H9 (cell line): ENCODE data around the gene FAM221B. TPM values are rescaled to one million over a fixed set of nuclear protein-coding genes. Genes with fewer than 3 reads are reported as not detected.

ENCODE experiments used
- DNase-seq: peaks from one replicate; pipeline ENCODE4 v3.0.0-alpha.2; 2017
- H2AFZ ChIP-seq: one replicate; pipeline ENCODE4 v1.6.1; 2013; ENCODE audit warnings: mild to moderate bottlenecking, low read length, control low read depth, moderate library complexity
- H2AK5ac ChIP-seq: 2 replicates; pipeline ENCODE4 v1.6.1; 2013; ENCODE audit warnings: low read length, control low read depth, mixed read lengths; ENCODE audit not compliant: insufficient read length
- H2BK120ac ChIP-seq: one replicate; pipeline ENCODE4 v1.6.1; 2013; ENCODE audit warnings: low read depth, mild to moderate bottlenecking, low read length, control low read depth, inconsistent platforms; ENCODE audit not compliant: poor library complexity, severe bottlenecking
- H2BK12ac ChIP-seq: 2 replicates; pipeline ENCODE4 v1.6.1; 2013; ENCODE audit warnings: low read length, control low read depth, mixed read lengths, low read depth; ENCODE audit not compliant: insufficient read length
- H2BK15ac ChIP-seq: 2 replicates; pipeline ENCODE4 v1.6.1; 2013; ENCODE audit warnings: low read depth, low read length, control low read depth
- H2BK20ac ChIP-seq: one replicate; pipeline ENCODE4 v1.6.1; 2013; ENCODE audit warnings: low read depth, mild to moderate bottlenecking, low read length, control low read depth, inconsistent platforms; ENCODE audit not compliant: poor library complexity, severe bottlenecking
- H2BK5ac ChIP-seq: 2 replicates; pipeline ENCODE4 v1.6.1; 2013; ENCODE audit warnings: low read length, control low read depth, mixed read lengths; ENCODE audit not compliant: insufficient read length
- H3K14ac ChIP-seq: 2 replicates; pipeline ENCODE4 v1.6.1; 2013; ENCODE audit warnings: low read length, control low read depth; ENCODE audit not compliant: insufficient read depth
- H3K18ac ChIP-seq: 2 replicates; pipeline ENCODE4 v1.6.1; 2013; ENCODE audit warnings: low read depth, mild to moderate bottlenecking, mixed read lengths, low read length, control low read depth; ENCODE audit not compliant: insufficient read length
- H3K23ac ChIP-seq: 2 replicates; pipeline ENCODE4 v1.6.1; 2013; ENCODE audit warnings: low read length, control low read depth, mixed read lengths, low read depth; ENCODE audit not compliant: insufficient read length
- H3K23me2 ChIP-seq: 2 replicates; pipeline ENCODE4 v1.6.1; 2013; ENCODE audit warnings: low read depth, mild to moderate bottlenecking, mixed read lengths, low read length, control low read depth; ENCODE audit not compliant: insufficient read length, poor library complexity, severe bottlenecking
- H3K27ac ChIP-seq: 2 replicates; pipeline ENCODE4 v1.5.1; 2013; ENCODE audit warnings: low read length, control low read depth, mixed read lengths, low read depth; ENCODE audit not compliant: insufficient read length
- H3K27me3 ChIP-seq: 2 replicates; pipeline ENCODE4 v1.6.1; 2013; ENCODE audit warnings: low read length, control low read depth, inconsistent platforms; ENCODE audit not compliant: insufficient read depth
- H3K4ac ChIP-seq: 2 replicates; pipeline ENCODE4 v1.6.1; 2013; ENCODE audit warnings: low read depth, mild to moderate bottlenecking, control low read depth, inconsistent platforms, low read length, moderate library complexity
- H3K4me1 ChIP-seq: 2 replicates; pipeline ENCODE4 v1.6.1; 2013; ENCODE audit warnings: low read length, control low read depth, inconsistent platforms; ENCODE audit not compliant: insufficient read depth
- H3K4me2 ChIP-seq: 2 replicates; pipeline ENCODE4 v1.6.1; 2013; ENCODE audit warnings: low read length, control low read depth, mixed read lengths; ENCODE audit not compliant: insufficient read length, insufficient read depth
- H3K56ac ChIP-seq: 2 replicates; pipeline ENCODE4 v1.6.1; 2013; ENCODE audit warnings: low read depth, mild to moderate bottlenecking, mixed read lengths, low read length, control low read depth; ENCODE audit not compliant: insufficient read length
- H3K79me1 ChIP-seq: 2 replicates; pipeline ENCODE4 v1.6.1; 2013; ENCODE audit warnings: low read depth, mild to moderate bottlenecking, moderate library complexity, low read length, control low read depth, inconsistent platforms; ENCODE audit not compliant: insufficient read depth, poor library complexity, severe bottlenecking
- H3K79me2 ChIP-seq: 2 replicates; pipeline ENCODE4 v1.6.1; 2013; ENCODE audit warnings: low read length, control low read depth, inconsistent platforms; ENCODE audit not compliant: insufficient read depth
- H3K9ac ChIP-seq: 2 replicates; pipeline ENCODE4 v1.6.1; 2013; ENCODE audit warnings: low read length, control low read depth, mixed read lengths; ENCODE audit not compliant: insufficient read length; ENCODE audit errors: extremely low read depth
- H3K9me3 ChIP-seq: one replicate; pipeline ENCODE4 v1.6.1; 2013; ENCODE audit warnings: low read depth, low read length, inconsistent platforms; ENCODE audit not compliant: control insufficient read depth
- H3T11ph ChIP-seq: one replicate; pipeline ENCODE4 v1.6.1; 2013; ENCODE audit warnings: mild to moderate bottlenecking, low read length, control low read depth, inconsistent platforms
- H4K20me1 ChIP-seq: one replicate; pipeline ENCODE4 v1.6.1; 2013; ENCODE audit not compliant: control insufficient read depth, insufficient read length, insufficient read depth
- H4K5ac ChIP-seq: 2 replicates; pipeline ENCODE4 v1.6.1; 2013; ENCODE audit warnings: low read depth, mild to moderate bottlenecking, mixed read lengths, low read length, control low read depth; ENCODE audit not compliant: insufficient read length
- H4K8ac ChIP-seq: replicated peaks from 2 replicates; pipeline ENCODE4 v1.6.1; 2013; ENCODE audit warnings: low read length, control low read depth, mixed read lengths, low read depth; ENCODE audit not compliant: insufficient read length
- H4K91ac ChIP-seq: 2 replicates; pipeline ENCODE4 v1.6.1; 2013; ENCODE audit warnings: low read depth, mild to moderate bottlenecking, moderate library complexity, mixed read lengths, low read length, control low read depth; ENCODE audit not compliant: insufficient read length
- H3K27ac Mint-ChIP-seq, 3 experiments: 2 replicates in 2 of 3; 3 replicates in 1 of 3; pipeline ENCODE4 v1.8.0; 2020 to 2021; ENCODE audit warnings: mixed read lengths in 3 of 3, mild to moderate bottlenecking in 1 of 3, moderate library complexity in 1 of 3
- H3K27me3 Mint-ChIP-seq: 2 replicates; pipeline ENCODE4 v1.8.0; 2021; ENCODE audit warnings: low read depth, mild to moderate bottlenecking, moderate library complexity, mixed read lengths
- H3K36me3 Mint-ChIP-seq, 3 experiments: 2 replicates in 2 of 3; 3 replicates in 1 of 3; pipeline ENCODE4 v1.8.0; 2020 to 2021; ENCODE audit warnings: low read depth in 3 of 3, mixed read lengths in 3 of 3; ENCODE audit not compliant: insufficient read depth in 1 of 3
- H3K4me1 Mint-ChIP-seq, 2 experiments: 2 replicates each; pipeline ENCODE4 v1.8.0; 2020; ENCODE audit warnings: mixed read lengths in 2 of 2
- H3K4me3 Mint-ChIP-seq, 2 experiments: 2 replicates in 1 of 2; 3 replicates in 1 of 2; pipeline ENCODE4 v1.8.0; 2020 to 2021; ENCODE audit warnings: mild to moderate bottlenecking in 2 of 2, mixed read lengths in 2 of 2, moderate library complexity in 1 of 2
- H3K9me3 Mint-ChIP-seq, 2 experiments: 2 replicates in 1 of 2; 3 replicates in 1 of 2; pipeline ENCODE4 v1.8.0; 2020; ENCODE audit warnings: mild to moderate bottlenecking in 2 of 2, mixed read lengths in 2 of 2, moderate library complexity in 1 of 2
- total RNA-seq: library from RNA; stranded (reverse); gene quantifications from 2 replicates; pipeline ENCODE4 v1.2.1, GENCODE V29; 2021
- TF ChIP-seq, protein P1 (sequence below): fragments of 200-600 bp; sonication (generic); conservative IDR thresholded peaks from 3 replicates; pipeline ENCODE4 v1.8.0; 2021; ENCODE audit warnings: antibody characterized with exemption, mild to moderate bottlenecking

Gene FAM221B
- total RNA-seq, 1 experiment from 2014 or later, result not detected

DNA sequence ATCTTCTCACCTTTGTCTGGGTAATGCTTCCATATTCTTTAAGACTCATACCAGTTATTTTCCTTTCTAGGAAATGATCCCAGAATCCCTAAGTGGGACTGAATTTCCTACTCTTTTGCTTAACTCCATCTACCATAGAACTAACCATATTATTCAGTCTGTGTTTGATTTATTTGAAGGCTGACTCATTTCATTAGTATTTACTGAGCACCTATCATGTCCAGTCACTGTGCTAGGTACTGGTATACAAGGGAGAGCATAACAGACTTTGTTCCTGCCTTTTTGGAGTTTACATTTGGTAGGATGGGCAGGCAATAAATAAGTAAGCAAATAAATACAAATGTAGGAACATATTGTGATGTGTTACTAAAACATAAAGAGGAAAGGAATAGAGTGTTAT is 32.8 kb downstream of the FAM221B start:
- no peak overlapping the region for H3K14ac ChIP-seq
- no peak overlapping the region for H2BK120ac ChIP-seq
- H3K4me1 Mint-ChIP-seq, result peaks cover 4 to 8% of the 10 kb centered on the region in 2 experiments
- no peak overlapping the region for H2BK20ac ChIP-seq
- no peak overlapping the region for H4K5ac ChIP-seq
- H3K9me3 ChIP-seq, result no peaks in the 10 kb centered on the region
- H3T11ph ChIP-seq, result no peak overlapping the region
- TF ChIP-seq, protein P1, sequence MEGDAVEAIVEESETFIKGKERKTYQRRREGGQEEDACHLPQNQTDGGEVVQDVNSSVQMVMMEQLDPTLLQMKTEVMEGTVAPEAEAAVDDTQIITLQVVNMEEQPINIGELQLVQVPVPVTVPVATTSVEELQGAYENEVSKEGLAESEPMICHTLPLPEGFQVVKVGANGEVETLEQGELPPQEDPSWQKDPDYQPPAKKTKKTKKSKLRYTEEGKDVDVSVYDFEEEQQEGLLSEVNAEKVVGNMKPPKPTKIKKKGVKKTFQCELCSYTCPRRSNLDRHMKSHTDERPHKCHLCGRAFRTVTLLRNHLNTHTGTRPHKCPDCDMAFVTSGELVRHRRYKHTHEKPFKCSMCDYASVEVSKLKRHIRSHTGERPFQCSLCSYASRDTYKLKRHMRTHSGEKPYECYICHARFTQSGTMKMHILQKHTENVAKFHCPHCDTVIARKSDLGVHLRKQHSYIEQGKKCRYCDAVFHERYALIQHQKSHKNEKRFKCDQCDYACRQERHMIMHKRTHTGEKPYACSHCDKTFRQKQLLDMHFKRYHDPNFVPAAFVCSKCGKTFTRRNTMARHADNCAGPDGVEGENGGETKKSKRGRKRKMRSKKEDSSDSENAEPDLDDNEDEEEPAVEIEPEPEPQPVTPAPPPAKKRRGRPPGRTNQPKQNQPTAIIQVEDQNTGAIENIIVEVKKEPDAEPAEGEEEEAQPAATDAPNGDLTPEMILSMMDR, result no peak
- no peak overlapping the region for H3K56ac ChIP-seq
- no peak overlapping the region for H2BK12ac ChIP-seq
- peaks cover 0 to 7% (median 3%) of the 10 kb centered on the region in 3 experiments; a peak in 3 of 7 replicates for H3K36me3 Mint-ChIP-seq
- H4K8ac ChIP-seq, result no peak overlapping the region
- H2AFZ ChIP-seq, result no peak overlapping the region
- no peak overlapping the region for H3K4me2 ChIP-seq
- H2BK5ac ChIP-seq, result no peak overlapping the region
- H3K4ac ChIP-seq, result no peak overlapping the region
- H4K20me1 ChIP-seq, result no peaks in the 10 kb centered on the region
- no peak overlapping the region for H2AK5ac ChIP-seq
- no peak overlapping the region for H3K18ac ChIP-seq
- no peaks in the 10 kb centered on the region for H3K27me3 ChIP-seq
- no peak overlapping the region for H4K91ac ChIP-seq
- H3K27ac ChIP-seq, result no peak overlapping the region
- DNase-seq, result no peak
- peaks cover 4% of the 10 kb centered on the region for H3K27me3 Mint-ChIP-seq
- no peak overlapping the region for H3K27ac Mint-ChIP-seq
- no peaks in the 10 kb centered on the region for H3K4me1 ChIP-seq
- H3K9me3 Mint-ChIP-seq, result no peaks in the 10 kb centered on the region
- no peak overlapping the region for H3K23ac ChIP-seq
- no peak overlapping the region for H3K4me3 Mint-ChIP-seq
- H3K23me2 ChIP-seq, result peaks cover 3% of the 10 kb centered on the region
- no peaks in the 10 kb centered on the region for H3K79me1 ChIP-seq
- no peaks in the 10 kb centered on the region for H3K79me2 ChIP-seq
- no peak overlapping the region for H3K9ac ChIP-seq
- H2BK15ac ChIP-seq, result no peak overlapping the region
